Measurements from ENCODE around the gene MALRD1. TPM values are rescaled to one million over a fixed set of nuclear protein-coding genes. Genes with fewer than 3 reads are reported as not detected.

Gene MALRD1
- total RNA-seq, 2 experiments from 2014 or later: not detected

GRCh38 chr10:19158870-19159269, 110.3 kb downstream of the MALRD1 start:
- no peaks in the 10 kb centered on the region for H3K4me1 Mint-ChIP-seq (ENCODE audit: low read depth)
- H3K27me3 Mint-ChIP-seq: no peaks in the 10 kb centered on the region

GRCh38 chr10:19164461-19164860, 115.9 kb downstream of the MALRD1 start:
- Mint-ChIP-seq H3K4me3 (no peak overlapping the region), H3K27ac (no peak overlapping the region), H3K36me3 (ENCODE audit: low read depth) (no peaks in the 10 kb centered on the region), H3K4me1 (ENCODE audit: low read depth) (no peaks in the 10 kb centered on the region), H3K9me3 (peaks cover 11% of the 10 kb centered on the region), H3K27me3 (no peaks in the 10 kb centered on the region)
- Histone ChIP-seq H3K9me3 (ENCODE audit: control insufficient read depth in 1 of 2, insufficient read depth in 1 of 2, low read length in 2 of 2) (peaks cover 0 to 9% of the 10 kb centered on the region in 2 experiments), H3K4me1 (ENCODE audit: insufficient read depth, low read length) (no peaks in the 10 kb centered on the region), H3K27ac (ENCODE audit: low read depth in 1 of 2, low read length in 2 of 2) (no peak overlapping the region), H3K4me3 (ENCODE audit: low read length) (no peak overlapping the region), H3K36me3 (ENCODE audit: insufficient read depth, low read length) (no peaks in the 10 kb centered on the region), H3K27me3 (ENCODE audit: control insufficient read depth in 1 of 2, insufficient read depth in 2 of 2, low read length in 2 of 2) (no peaks in the 10 kb centered on the region)
- intact Hi-C loops (cut with DNase I, micrococcal nuclease): no loop called here
- DNase-seq (no peak), ATAC-seq (ENCODE audit: poor library complexity) (no peak)
- TF ChIP-seq CTCF (IDR thresholded peaks at IDR 0.05): no peak
- POLR2A ChIA-PET: no interaction called here
- CTCF ChIA-PET: interaction anchor here (0.9 kb wide), 1 partner anchor 1277 kb away, joined by 3 read pairs; no protein-coding TSS in a partner anchor

More at GRCh38 chr10:19158870-19159269, 110.3 kb downstream of the MALRD1 start:
- Mint-ChIP-seq H3K4me3 (no peak overlapping the region), H3K27ac (no peak overlapping the region), H3K36me3 (ENCODE audit: low read depth) (no peaks in the 10 kb centered on the region), H3K9me3 (peaks cover 6% of the 10 kb centered on the region)
- no peaks in the 10 kb centered on the region for H3K27me3 ChIP-seq (ENCODE audit: control insufficient read depth in 1 of 2, insufficient read depth in 2 of 2, low read length in 2 of 2)
- DNase-seq (no peak), ATAC-seq (ENCODE audit: poor library complexity) (no peak)
- H3K4me3 ChIP-seq (ENCODE audit: low read length): no peak overlapping the region
- no peak overlapping the region for H3K27ac ChIP-seq (ENCODE audit: low read depth in 1 of 2, low read length in 2 of 2)
- intact Hi-C loops (cut with DNase I, micrococcal nuclease): no loop called here
- peaks cover 0 to 8% of the 10 kb centered on the region in 2 experiments for H3K9me3 ChIP-seq (ENCODE audit: control insufficient read depth in 1 of 2, insufficient read depth in 1 of 2, low read length in 2 of 2)
- TF ChIP-seq CTCF (IDR thresholded peaks at IDR 0.05): no peak
- no peaks in the 10 kb centered on the region for H3K4me1 ChIP-seq (ENCODE audit: insufficient read depth, low read length)
- ChIA-PET POLR2A (no interaction called here), CTCF (no interaction called here)
- H3K36me3 ChIP-seq (ENCODE audit: insufficient read depth, low read length): no peaks in the 10 kb centered on the region

- TF ChIP-seq CTCF (IDR thresholded peaks at IDR 0.05): no peak
- no peaks in the 10 kb centered on the region for H3K36me3 ChIP-seq (ENCODE audit: insufficient read depth, low read length)
- CTCF ChIA-PET: no interaction called here
- no peaks in the 10 kb centered on the region for H3K4me1 ChIP-seq (ENCODE audit: insufficient read depth, low read length)
- intact Hi-C loops (cut with DNase I, micrococcal nuclease): no loop called here
- no peak overlapping the region for H3K27ac Mint-ChIP-seq
- no peaks in the 10 kb centered on the region for H3K4me1 Mint-ChIP-seq (ENCODE audit: low read depth)
- no peaks in the 10 kb centered on the region for H3K36me3 Mint-ChIP-seq (ENCODE audit: low read depth)
- no peaks in the 10 kb centered on the region for H3K27me3 Mint-ChIP-seq
- peaks cover 0 to 4% of the 10 kb centered on the region in 2 experiments for H3K9me3 ChIP-seq (ENCODE audit: control insufficient read depth in 1 of 2, insufficient read depth in 1 of 2, low read length in 2 of 2)
- no peak overlapping the region for H3K4me3 ChIP-seq (ENCODE audit: low read length)
- no peaks in the 10 kb centered on the region for H3K27me3 ChIP-seq (ENCODE audit: control insufficient read depth in 1 of 2, insufficient read depth in 2 of 2, low read length in 2 of 2)
- ATAC-seq (ENCODE audit: poor library complexity): no peak
- H3K9me3 Mint-ChIP-seq: peaks cover 8% of the 10 kb centered on the region
- POLR2A ChIA-PET: no interaction called here
- DNase-seq: no peak
- no peak overlapping the region for H3K4me3 Mint-ChIP-seq
- H3K27ac ChIP-seq (ENCODE audit: low read depth in 1 of 2, low read length in 2 of 2): no peak overlapping the region
Measured at GRCh38 chr10:19168584-19168983, 120.0 kb downstream of the MALRD1 start.

Measured in CD4-positive, alpha-beta T cell (primary cell).